GM13977 (cell line): Measurements from ENCODE around the gene FAM13B.
"Not testable (repeated sequence)": the region's sequence is repeated elsewhere in the genome, so short reads cannot be mapped to it uniquely, and the experiment has no call there.

Source experiments
- DNase-seq: peaks from one replicate; pipeline ENCODE4 v3.0.0; 2012; ENCODE audit warnings: low spot score
- in situ Hi-C: fragments of 300-500 bp; cut with MboI; formaldehyde crosslinking; loops from one replicate; pipeline ENCODE4 v1.12.0; 2022; ENCODE audit warnings: low sequenced_read_pairs, low pct_unique_long_range_greater_than_20kb, mixed read lengths, inconsistent platforms; ENCODE audit not compliant: unreplicated experiment
- TF ChIP-seq, protein P1 (sequence below): IDR thresholded peaks from 2 replicates; pipeline ENCODE4 v1.5.1; 2012; ENCODE audit warnings: mild to moderate bottlenecking, control low read depth; ENCODE audit not compliant: insufficient read depth; ENCODE audit errors: extremely low read depth, missing control alignments

FAM13B gene

DNA sequence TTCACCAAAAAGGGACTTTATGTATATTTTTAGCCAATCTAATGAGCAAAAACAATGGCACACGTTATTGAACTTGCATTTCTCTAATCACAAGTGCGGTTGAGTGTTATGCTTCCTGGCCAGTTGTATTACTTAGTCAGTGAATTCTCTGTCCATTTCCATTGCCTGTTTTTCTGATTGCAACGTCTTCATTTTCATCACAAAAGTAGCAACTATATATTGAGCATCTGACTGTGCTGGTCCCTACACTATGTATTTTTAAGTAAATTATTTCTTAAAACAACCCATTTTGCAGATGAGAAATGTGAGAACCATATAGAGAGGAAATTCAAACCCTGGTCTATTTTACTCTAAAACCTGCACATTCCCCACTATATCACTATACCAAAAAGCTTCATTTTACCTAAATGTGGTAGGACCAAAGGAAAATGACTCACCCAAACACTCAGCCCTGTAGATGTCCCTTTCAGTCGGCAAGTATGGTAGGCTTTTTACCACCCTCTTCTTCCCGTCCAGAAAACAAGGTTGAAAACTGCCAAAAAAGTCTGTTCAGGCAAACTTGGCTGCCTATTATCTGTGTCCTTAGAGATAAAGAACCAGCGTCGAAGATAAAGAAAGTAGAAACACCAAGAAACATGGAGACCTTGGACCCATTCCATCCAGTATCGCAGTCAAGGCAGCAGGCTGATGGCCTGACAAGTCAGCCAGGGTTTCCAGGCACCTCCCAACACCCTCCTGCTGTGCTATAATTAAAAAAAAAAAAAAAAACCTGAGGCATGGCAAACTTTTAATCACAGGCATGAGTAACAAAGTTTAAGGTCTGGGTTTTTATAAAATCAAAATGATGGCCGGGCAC lies 18.8 kb upstream of the FAM13B start:
- TF ChIP-seq, protein P1, sequence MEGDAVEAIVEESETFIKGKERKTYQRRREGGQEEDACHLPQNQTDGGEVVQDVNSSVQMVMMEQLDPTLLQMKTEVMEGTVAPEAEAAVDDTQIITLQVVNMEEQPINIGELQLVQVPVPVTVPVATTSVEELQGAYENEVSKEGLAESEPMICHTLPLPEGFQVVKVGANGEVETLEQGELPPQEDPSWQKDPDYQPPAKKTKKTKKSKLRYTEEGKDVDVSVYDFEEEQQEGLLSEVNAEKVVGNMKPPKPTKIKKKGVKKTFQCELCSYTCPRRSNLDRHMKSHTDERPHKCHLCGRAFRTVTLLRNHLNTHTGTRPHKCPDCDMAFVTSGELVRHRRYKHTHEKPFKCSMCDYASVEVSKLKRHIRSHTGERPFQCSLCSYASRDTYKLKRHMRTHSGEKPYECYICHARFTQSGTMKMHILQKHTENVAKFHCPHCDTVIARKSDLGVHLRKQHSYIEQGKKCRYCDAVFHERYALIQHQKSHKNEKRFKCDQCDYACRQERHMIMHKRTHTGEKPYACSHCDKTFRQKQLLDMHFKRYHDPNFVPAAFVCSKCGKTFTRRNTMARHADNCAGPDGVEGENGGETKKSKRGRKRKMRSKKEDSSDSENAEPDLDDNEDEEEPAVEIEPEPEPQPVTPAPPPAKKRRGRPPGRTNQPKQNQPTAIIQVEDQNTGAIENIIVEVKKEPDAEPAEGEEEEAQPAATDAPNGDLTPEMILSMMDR = no peak
- in situ Hi-C loops = no loop called here
- DNase-seq = no peak

DNA sequence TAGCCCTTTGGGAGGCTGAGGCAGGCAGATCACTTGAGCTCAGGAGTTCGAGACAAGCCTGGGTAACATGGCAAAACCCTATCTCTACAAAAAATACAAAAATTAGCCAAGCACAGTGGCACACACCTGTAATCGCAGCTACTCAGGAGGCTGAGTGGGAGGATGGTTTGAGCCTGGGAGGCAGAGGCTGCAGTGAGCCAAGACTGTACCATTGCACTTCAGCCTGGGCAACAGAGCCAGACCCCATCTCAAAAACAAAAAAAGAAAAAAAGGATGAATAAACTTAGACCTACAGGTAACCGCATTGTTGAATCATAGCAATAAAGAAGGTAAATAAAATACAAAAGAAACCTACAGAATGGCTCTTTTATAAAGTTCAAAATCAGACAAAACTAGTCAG lies 12.4 kb upstream of the FAM13B start:
- in situ Hi-C loops, DNase-seq: not testable (repeated sequence)

DNA sequence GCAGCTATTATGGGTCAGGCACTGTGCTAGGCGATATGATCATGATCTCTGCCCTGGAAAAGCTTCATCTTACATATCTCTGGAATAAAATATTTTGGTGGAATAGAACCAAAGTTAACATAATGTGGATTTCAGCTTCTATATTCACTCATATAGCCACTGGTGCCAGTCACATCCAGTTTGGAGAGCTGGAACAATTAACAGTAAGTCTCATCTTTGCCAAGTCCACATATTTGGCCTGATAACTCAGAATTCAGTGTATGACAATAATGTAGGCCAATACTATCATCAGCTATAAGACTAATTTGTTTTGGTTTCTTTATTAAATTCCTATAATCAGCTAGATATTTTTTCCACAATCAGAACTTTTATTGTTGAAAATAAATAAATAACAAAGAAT lies 5.9 kb upstream of the FAM13B start:
- no peak for DNase-seq
- TF ChIP-seq, protein P1 = no peak
- in situ Hi-C loops = no loop called here

DNA sequence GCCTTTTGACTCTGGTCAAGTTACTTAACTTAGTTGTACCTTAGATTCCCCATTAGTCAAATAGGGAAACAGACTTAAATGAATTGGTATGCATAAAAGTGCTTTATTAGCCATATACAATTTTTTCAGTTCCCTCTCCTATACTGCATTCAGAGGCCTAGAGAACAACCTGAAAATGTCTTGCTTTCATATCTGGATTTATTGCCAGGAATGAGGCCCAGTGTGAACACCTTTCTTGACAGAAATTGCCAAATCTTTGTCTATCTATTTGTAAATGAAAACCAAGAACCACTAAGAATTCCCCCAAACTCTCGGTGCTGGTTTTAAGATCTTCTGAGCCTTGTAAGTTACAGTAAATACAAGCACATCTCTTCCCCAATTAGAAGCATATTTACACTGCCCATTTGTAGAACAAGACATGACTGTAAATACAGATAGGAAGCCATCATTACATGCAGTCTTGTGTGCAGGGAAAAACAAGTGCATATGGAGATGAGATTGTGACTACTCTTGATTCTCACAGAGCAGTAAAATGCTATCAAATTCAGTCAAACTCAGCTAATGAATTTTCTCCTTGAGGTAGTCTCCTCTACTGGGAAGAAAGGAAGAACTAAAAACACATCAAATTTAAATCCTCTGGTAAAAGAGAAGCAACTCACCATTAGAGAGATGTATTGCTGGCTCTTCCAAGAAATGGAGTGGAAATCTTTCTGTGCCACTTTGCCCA lies 5.2 kb upstream of the FAM13B start:
- in situ Hi-C loops = no loop called here

DNA sequence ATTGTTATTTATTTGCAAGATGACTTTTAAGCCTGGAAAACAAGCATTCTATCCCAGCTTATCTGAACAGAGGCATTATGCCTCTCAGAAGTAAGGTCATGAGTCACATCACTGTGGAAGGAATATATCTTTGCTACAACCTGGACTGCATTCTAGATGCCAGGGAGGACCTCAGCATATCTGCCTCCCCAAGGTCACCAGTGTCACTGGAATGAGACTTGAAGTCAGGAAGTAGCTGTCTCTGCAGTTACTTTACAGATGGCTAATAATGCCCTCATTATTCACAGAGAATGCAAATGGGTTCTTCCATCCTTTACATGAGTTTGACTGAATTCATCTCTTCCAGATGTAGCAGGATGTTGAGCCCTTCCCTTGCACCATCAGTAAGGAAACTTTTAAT lies 4.4 kb upstream of the FAM13B start:
- TF ChIP-seq, protein P1 = no peak
- in situ Hi-C loops = no loop called here
- DNase-seq = no peak

More for the DNA sequence above, 5.2 kb upstream of the FAM13B start:
- DNase-seq = no peak
- TF ChIP-seq, protein P1 = no peak

DNA sequence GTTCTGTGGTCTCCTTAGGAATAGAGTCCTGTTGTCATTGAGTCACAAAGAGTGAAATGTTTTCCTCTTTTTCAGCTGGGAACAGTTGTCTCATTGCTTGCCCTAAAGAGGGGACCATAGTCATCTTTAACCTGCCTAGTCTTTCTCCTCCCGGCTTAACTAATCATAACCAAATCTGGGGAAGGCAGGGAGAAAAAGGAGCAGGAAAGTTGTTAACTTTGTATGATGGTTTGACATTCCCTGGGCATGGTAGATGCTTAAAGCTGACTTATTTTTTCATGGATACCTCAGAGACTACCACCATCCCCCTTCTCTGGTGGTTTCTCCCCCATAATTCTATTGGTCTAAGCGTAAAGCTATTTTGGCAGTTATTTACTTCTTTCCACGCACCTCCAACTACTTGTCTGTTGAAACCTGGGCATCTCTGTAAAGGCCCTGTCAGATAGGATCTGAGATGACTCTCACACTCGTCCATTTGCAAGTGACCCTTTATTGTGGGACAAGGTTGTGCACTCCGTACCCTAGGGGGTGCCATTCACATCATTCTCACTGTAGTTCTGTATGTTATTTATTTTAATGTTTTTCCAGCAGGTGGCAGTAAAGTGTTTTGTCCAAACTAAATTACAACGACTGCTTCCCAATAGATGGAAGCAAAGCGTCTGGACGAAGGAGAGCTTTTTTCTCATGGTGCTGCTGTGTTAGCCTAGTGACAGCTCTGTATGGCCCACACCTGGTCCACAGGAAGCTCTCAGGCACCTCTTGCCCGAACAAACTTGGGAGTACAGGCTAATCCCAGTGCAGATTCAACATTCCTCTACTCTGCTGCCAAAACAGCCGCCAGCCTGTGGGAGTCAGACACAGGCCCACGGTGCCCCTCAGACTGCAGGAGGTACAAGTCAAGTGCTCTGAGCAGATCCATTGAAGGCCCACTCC lies 3.0 kb upstream of the FAM13B start:
- DNase-seq = peak; percentile 64
- in situ Hi-C loops = no loop called here
- TF ChIP-seq, protein P1 = peak; percentile 90
